ENCODE results near the gene PLAGL2.

PLAGL2 gene

DNA sequence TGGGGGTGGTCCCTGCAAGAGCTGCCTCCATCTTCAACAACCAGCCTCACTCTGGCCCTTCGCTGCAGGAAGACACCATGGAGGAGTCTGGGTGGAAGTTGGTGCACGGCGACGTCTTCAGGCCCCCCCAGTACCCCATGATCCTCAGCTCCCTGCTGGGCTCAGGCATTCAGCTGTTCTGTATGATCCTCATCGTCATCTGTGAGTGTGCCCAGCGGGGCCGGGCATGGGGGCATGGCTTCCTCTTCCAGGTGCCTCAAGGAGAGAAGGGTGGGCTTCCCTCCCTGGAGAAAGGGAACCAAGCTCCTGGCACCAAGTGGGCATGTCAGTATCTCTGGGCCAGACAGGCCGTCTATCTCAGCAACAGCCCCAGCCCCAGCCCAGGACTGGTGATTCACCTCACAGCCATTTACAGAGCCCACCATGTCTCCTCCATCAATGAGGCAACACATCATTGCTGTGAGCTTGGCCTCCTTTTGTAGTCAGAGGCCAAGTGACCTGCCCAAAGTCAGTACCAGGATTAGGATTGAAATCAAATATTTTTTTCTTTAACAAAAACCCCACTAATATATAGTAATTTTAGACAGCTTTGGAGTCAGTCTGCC lies 57.9 kb downstream of the PLAGL2 start:
- no peak for FAIRE-seq

DNA sequence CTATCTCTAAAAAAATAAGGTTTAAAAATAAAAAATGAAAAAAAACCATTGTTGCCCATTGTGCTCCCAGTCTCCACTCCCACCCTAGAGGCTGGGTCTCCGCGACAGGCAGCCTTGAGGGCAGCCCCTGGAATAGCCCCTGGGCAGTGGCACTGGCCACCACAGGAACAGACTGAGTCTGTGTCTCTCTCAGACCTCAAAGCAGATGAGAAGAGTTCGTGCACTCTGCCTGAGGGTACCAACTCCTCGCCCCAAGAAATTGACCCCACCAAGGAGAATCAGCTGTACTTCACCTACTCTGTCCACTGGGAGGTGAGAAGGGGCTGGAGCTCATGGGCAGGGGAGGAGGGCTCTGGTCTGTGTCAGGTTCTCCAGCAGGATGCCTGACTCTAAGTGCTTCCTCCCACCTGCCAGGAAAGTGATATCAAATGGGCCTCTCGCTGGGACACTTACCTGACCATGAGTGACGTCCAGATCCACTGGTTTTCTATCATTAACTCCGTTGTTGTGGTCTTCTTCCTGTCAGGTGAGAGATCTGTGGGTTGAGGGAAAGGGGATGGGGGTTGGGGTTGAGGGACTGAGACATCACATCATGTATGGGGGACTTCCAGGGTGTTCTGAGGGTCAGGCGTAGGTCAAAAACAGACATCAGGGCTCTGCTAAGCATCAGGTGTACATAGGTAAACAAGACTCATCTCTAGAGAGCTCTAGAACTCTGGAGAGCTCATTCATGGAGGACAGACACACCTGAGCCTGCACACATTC lies 62.5 kb downstream of the PLAGL2 start:
- no peak for FAIRE-seq

DNA sequence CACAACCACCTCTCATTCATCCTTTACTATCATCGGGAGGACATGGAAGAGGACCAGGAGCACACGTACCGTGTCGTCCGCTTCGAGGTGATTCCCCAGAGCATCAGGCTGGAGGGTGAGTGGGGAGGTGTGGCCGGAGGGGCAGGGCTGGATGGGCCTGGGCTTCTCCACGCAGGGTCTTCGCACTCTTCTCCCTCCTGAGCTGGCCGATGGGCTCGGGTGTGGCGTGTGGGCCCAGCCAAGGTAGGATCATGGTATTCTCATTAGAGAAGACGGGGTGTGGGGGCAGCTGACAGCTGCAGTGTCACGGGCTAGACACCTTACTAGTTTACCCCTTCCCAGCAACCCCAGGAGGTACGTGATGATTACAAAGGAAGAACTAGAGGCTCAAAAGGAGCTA lies 64.6 kb downstream of the PLAGL2 start:
- FAIRE-seq = no peak

All from G401.6 (cell line).